RWPE1 (cell line): ENCODE data around the gene GOLGA3.
"Not testable (repeated sequence)": the region's sequence is repeated elsewhere in the genome, so short reads cannot be mapped to it uniquely, and the experiment has no call there.

Experiments
- CTCF ChIA-PET: fragments of 350-600 bp; sonication (Branson Sonifier 250); formaldehyde crosslinking; extraction: SDS; loops from one replicate; lab custom pipeline; 2021; lab: Yijun Ruan, JAX
- POLR2A ChIA-PET: fragments of 400-600 bp; formaldehyde crosslinking; extraction: SDS; loops from one replicate; lab custom pipeline; 2020; ENCODE audit warnings: antibody characterized with exemption; ENCODE audit not compliant: low non-redundant PET; lab: Yijun Ruan, JAX
- DNase-seq: peaks from one replicate; pipeline ENCODE4 v3.0.0; 2012; ENCODE audit warnings: low spot score
- H3K27ac ChIP-seq: fragments of 450-650 bp; 2 replicates; pipeline ENCODE4 v1.5.1; 2017
- TF ChIP-seq, protein P1 (sequence below): fragments of 450-650 bp; conservative IDR thresholded peaks from 2 replicates; pipeline ENCODE4 v1.5.1; 2017; ENCODE audit warnings: low read depth, mild to moderate bottlenecking

The GOLGA3 gene

DNA sequence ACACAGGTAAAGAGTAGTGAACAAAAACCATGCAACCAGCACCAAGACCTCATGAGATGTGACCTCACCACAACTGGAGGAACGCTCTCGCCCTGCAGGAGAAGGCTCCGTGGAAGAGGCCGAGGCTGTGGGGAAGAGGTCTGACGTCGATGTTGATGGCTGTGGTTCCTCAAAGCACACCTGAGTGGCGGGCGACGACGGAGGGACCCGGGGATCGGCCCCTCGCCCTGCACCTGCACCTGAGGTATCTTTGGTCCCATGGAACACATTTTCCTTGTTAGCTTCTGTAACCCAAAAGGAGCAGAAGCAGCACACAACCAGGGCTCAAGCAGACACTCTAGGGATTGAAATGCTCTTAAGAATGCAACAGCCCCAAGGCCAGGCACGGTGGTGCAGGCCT lies 40.9 kb upstream of the GOLGA3 start:
- CTCF ChIA-PET = no interaction called here
- POLR2A ChIA-PET = interaction anchor here (0.7 kb wide), 1 partner anchor 31 kb away, joined by 3 read pairs; no protein-coding TSS in a partner anchor
- TF ChIP-seq, protein P1, sequence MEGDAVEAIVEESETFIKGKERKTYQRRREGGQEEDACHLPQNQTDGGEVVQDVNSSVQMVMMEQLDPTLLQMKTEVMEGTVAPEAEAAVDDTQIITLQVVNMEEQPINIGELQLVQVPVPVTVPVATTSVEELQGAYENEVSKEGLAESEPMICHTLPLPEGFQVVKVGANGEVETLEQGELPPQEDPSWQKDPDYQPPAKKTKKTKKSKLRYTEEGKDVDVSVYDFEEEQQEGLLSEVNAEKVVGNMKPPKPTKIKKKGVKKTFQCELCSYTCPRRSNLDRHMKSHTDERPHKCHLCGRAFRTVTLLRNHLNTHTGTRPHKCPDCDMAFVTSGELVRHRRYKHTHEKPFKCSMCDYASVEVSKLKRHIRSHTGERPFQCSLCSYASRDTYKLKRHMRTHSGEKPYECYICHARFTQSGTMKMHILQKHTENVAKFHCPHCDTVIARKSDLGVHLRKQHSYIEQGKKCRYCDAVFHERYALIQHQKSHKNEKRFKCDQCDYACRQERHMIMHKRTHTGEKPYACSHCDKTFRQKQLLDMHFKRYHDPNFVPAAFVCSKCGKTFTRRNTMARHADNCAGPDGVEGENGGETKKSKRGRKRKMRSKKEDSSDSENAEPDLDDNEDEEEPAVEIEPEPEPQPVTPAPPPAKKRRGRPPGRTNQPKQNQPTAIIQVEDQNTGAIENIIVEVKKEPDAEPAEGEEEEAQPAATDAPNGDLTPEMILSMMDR = no peak
- DNase-seq = no peak
- H3K27ac ChIP-seq = no peak overlapping the region

DNA sequence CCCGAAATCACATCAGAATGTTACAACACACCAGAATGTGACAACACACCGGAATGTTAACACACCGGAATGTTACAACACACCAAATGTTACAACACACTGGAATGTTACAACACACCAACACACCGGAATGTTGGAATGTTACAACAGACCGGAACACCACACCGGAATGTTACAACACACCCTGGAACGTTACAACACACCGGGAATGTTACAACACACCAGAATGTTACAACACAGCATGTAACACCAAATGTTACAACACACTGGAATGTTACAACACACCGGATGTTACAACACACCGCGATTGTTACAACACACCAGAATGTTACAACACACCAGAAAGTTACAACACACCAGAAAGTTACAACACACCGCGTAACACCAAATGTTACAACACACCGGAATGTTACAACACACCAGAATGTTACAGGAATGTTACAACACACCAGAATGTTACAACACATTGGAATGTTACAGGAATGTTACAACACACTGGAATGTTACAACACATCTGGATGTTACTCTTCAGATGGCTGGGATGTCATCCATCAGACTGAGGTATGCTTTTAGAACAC lies 37.7 kb upstream of the GOLGA3 start:
- H3K27ac ChIP-seq = peak overlapping the region; percentile 69
- POLR2A ChIA-PET = no interaction called here
- CTCF ChIA-PET = no interaction called here
- peak; percentile 15 for DNase-seq
- TF ChIP-seq, protein P1 = no peak

DNA sequence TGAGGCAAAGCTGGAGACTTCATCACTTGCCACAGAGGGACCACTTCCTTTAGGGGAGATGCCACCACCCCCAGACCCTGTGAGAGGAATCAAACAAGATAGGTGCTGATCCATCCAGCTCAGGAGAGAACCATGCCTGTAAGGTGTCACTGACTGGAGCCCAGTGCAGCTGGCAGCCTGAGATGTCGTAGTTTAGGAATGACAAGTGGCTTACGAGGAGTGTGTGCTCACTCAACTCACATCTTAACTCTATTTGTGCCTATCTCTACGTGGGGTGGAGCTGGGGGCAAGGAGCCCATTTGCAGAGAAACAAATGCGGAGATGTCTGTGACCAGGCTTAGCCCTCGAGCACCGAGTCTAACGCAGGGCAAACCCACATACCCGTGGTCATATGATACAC lies 32.9 kb upstream of the GOLGA3 start:
- TF ChIP-seq, protein P1 = no peak
- no peak for DNase-seq
- POLR2A ChIA-PET = no interaction called here
- CTCF ChIA-PET = no interaction called here
- H3K27ac ChIP-seq = 0 out of 2 replicates have a peak overlapping the region, but pooled peaks have one; percentile 2

DNA sequence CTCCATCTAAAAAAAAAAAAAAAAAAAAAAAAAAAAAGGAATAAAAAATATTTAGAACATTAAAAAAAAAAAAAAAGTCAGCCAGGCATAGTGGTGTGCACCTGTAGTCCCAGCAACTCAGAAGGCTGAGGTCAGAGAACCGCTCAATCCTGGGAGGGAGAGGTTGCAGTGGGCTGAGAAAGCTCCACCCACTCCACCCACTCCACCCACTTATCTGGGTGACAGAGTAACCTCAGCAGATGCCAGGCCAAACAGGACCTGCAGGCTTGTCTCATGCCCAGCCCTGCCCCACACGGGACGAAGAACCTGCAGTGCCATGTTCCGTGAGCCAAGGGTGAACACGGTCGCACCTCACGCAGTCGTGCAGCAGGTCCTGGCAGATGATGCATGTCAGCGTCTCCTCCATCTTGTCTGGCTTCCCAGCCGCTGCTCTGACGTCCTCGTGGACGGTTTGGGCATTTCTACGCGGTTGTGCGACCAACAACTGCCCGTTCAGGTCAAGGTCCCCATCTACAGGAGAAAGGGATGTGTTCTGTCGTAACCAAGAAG lies 30.1 kb upstream of the GOLGA3 start:
- ChIA-PET CTCF (no interaction called here), POLR2A (interaction anchor here (0.8 kb wide), 1 partner anchor 20 kb away, joined by 8 read pairs; no protein-coding TSS in a partner anchor)
- no peak for DNase-seq
- H3K27ac ChIP-seq = no peak overlapping the region
- TF ChIP-seq, protein P1 = no peak

DNA sequence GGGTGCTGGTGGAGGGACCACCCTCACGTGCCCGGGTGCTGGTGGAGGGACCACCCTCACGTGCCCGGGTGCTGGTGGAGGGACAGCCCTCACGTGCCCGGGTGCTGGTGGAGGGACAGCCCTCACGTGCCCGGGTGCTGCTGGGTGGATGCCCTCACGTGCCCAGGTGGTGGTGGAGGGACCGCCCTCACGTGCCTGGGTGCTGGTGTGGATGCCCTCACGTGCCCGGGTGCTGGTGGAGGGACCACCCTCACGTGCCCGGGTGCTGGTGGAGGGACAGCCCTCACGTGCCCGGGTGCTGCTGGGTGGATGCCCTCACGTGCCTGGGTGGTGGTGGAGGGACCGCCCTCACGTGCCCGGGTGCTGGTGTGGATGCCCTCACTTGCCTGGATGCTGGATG lies 28.4 kb upstream of the GOLGA3 start:
- DNase-seq, CTCF ChIA-PET, POLR2A ChIA-PET, H3K27ac ChIP-seq: not testable (repeated sequence)

DNA sequence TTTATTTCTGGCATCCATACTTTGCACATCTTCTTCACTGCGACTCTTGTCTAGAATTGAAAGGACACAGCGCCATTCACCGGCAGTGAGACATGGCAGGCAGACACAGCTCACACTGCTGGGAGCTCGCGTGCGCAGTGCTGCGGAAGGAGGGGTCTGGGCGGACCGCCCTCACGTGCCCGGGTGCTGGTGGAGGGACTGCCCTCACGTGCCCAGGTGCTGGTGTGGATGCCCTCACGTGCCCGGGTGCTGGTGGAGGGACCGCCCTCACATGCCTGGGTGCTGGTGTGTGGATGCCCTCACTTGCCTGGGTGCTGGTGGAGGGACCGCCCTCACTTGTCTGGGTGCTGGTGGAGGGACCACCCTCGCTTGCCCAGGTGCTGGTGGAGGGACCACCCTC lies 27.9 kb upstream of the GOLGA3 start:
- ChIA-PET POLR2A (no interaction called here), CTCF (no interaction called here)
- TF ChIP-seq, protein P1 = no peak
- no peak overlapping the region for H3K27ac ChIP-seq
- DNase-seq = no peak

DNA sequence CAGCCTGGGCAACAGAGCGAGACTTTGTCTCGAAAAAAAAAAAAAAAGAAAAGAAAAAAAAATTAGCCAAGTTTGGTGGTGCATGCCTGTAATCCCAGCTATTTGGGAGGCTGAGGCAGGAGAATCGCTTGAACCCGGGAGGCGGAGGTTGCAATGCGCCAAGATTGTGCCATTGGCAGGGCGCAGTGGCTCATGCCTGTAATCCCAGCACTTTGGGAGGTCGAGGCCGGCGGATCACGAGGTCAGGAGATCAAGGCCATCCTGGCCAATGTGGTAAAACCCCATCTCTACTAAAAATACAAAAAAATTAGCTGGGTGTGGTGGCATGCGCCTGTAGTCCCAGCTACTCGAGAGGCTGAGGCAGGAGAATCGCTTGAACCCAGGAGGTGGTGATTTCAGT lies 26.5 kb upstream of the GOLGA3 start:
- CTCF ChIA-PET, POLR2A ChIA-PET, H3K27ac ChIP-seq, DNase-seq: not testable (repeated sequence)
